Renal cortical epithelial cell (primary cell): ENCODE measurements around the gene PIPOX. TPM values are rescaled to one million over a fixed set of nuclear protein-coding genes. Genes with fewer than 3 reads are reported as not detected.
A peak's percentile ranks its signal among the peaks of the same experiment; 100 is the strongest.

Experiments
- DNase-seq: peaks from one replicate; pipeline ENCODE4 v3.0.0-alpha.2; 2011; ENCODE audit warnings: low read depth
- total RNA-seq: library from RNA; depleted of rRNA; stranded (reverse); fragments of >200 nt; gene quantifications from 2 replicates; pipeline ENCODE4 v1.2.3, GENCODE V29; 2014

Gene PIPOX
- total RNA-seq, 1 donor from 2014 or later, result 0.94 TPM

DNA sequence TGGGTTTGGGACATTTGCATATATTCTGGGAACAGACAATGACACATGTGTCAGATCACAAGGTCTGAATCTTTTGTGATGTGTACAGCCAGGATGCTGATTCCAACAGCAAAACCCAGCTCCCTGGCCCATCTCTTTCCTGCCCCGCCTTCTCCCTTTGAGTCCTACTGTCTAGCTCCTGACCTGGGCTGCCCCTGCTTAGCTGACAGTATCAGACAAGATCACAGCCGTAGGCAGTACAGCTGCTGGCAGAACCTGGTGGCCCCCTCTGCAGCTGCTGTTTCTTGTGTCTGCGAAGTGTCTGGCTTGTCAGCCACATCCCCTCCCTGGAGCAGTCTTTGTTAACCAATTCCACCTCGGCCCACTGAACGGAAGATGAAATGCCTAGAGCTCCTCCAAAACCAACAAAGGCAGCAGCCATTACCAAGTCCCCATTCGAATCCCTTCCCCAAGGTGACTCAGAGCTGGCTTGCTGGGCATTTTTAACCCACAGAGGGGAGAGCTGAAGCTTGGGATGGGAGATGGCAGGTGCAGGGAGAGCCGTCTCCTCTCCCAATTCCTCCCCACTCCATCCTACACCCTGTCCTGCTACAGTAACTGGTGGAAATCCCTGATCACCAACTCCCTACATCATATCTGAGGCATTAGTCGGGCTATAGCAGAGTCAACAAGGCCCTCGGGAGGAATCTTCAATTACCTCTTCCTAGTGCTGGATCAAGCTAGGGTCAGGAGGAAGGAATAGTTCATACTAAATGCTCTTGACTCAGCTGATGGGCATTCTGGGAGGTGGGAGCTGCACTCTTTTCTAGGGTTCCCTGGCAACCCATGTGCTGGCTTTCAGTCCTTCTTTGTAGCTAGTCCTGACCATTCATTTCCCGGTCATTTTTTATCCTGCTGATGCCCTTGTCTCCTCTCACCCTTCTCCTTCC lies 5.8 kb downstream of the PIPOX start:
- DNase-seq, result peak; percentile 32

DNA sequence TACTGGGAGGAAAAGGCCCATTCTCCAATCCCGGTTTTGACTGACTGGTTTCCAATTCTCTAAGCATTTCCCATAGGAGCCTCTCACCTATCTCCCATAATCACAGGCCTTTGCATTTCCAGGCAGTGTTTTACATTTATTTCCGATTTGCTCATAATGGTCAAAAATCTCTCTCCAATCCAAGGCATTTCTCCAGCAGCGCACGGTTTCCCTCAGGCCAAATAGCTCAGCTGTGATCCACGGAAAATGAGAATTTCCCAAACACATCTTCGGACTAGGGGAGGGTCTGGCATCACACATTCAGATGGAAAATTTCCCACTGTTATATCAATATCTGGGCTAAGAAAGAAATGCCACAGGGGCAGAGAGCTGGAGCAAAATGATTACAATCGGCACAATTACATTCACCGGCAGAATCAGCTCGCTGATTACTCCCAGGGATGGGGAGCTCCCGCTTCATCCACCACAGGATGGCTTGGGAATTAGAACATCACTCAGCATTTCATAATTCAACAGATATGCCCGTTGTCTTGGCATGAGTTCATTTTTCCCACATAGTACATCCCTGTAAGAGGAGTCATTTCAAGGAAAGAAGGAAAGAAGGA lies 6.7 kb downstream of the PIPOX start:
- no peak for DNase-seq

GRCh38 chr17:29050176-29050575 lies 7.2 kb downstream of the PIPOX start:
- no peak for DNase-seq

GRCh38 chr17:29051194-29051593 lies 8.3 kb downstream of the PIPOX start:
- no peak for DNase-seq

GRCh38 chr17:29051731-29052130 lies 8.8 kb downstream of the PIPOX start:
- DNase-seq, result no peak

DNA sequence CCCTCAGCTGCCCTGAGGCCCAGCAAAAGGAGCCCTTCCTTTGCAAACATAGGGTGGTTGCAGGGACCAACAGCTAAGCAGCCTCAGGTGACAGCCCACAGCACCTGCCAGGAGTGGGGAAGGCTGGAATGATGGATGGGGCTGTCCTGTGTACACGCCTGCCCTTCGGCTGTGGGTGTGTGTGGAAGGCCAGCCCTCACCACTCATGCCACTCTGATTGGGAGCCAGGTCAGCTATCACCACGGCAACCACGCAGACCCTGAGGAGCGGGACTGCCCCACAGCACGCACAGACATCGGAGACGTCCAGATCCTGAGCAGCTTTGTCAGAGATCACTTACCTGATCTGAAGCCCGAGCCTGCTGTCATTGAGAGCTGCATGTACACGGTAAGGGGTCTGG lies 11.9 kb downstream of the PIPOX start:
- no peak for DNase-seq

- DNase-seq, result no peak
Measured at GRCh38 chr17:29057361-29057760, 14.4 kb downstream of the PIPOX start.

DNA sequence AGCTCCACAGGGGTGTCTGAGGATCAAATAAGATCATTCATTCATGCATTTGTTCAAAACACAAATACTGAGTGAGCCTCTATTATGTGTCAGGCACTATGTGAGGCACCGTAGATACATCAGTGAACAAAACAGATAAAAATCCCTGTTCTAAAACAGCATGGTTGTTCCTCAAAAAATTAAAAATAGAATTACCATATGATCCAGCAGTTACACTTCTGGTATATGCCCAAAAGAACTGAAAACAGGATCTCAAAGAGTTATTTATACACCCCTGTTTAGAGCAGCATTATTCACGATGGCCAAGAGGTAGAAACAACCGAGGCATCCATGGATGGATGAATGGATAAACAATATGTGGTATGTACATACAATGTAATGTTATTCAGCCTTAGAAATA lies 15.4 kb downstream of the PIPOX start:
- no peak for DNase-seq

- peak; percentile 82 for DNase-seq
Measured at GRCh38 chr17:29059281-29059680, 16.3 kb downstream of the PIPOX start.

GRCh38 chr17:29060475-29060874 lies 17.5 kb downstream of the PIPOX start:
- no peak for DNase-seq

DNA sequence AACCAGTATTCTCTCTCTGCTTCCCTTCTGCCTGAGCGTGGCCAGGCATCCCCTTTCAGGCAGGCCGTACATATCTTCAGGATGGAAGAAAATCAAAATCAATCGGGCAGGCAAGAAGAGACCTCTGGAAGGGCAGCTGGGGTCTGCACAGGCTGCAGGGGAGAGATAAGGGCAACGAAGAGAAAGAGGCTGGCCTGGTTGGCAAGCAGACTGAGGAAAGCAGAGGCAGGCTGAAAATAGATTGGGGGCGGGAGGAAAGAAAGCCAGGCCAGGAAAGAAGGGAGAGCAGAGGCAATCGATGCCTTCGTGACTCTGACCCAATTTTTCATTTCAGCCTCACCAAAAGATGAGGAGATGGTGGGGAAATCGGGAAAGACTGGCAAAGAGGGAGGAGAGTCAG lies 18.1 kb downstream of the PIPOX start:
- DNase-seq, result no peak

- no peak for DNase-seq
Measured at GRCh38 chr17:29062215-29062614, 19.3 kb downstream of the PIPOX start.

DNA sequence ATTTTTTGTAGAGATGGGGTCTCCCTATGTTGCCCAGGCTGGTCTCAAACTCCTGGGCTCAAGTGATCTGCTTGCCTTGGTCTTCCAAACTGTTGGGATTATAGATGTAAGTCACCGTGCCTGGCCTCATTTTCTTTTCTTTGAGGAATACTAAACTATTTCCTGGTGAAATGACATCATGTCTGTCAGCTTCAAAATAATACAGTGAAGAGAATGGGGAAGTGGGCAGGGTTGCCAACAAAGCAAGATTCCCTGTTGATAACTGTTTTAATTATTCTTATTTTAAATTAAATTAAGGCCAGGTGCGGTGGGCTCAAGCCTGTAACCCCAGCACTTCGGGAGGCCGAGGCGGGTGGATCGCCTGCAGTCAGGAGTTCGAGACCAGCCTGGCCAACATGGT lies 21.1 kb downstream of the PIPOX start:
- no peak for DNase-seq

GRCh38 chr17:29066047-29066446 lies 23.1 kb downstream of the PIPOX start:
- no peak for DNase-seq

DNA sequence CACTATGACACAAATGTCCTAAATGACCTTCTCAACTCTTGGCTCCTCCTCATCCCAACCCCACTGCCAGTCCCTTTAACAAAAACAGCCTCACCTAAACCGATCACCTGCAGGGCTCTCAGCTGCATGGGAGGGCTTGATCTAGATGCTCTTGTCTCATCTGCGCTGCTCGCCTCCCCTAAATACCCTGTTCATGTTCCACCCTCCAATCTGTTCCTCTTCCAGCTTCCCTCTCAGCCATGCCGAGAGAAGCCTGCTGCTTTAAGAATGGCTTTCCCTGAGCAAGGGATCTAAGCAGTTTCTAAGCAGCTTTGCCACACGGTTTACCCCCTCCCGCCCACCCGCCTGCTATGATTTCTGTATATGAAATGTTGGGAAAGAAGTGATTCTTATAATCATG lies 23.7 kb downstream of the PIPOX start:
- DNase-seq, result no peak

DNA sequence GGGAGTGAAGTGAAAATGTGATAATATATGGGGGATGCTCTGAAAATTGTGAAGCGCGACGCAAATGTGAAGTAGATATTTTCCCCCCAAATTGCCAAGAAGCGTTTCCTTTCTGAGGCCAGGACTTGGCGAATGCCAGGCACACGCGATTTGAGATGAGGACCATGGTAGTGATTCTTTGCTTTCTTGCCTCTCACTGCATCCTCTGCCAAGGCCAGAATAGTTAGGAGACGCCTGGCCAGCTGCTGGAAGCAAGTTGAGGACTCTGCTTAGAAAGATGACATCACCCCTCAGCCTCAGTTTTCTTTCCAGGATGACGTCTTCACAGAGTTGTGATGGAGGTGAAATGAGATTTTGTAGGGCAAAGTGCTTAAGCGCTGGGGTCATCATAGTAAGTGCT lies 25.9 kb downstream of the PIPOX start:
- DNase-seq, result no peak

DNA sequence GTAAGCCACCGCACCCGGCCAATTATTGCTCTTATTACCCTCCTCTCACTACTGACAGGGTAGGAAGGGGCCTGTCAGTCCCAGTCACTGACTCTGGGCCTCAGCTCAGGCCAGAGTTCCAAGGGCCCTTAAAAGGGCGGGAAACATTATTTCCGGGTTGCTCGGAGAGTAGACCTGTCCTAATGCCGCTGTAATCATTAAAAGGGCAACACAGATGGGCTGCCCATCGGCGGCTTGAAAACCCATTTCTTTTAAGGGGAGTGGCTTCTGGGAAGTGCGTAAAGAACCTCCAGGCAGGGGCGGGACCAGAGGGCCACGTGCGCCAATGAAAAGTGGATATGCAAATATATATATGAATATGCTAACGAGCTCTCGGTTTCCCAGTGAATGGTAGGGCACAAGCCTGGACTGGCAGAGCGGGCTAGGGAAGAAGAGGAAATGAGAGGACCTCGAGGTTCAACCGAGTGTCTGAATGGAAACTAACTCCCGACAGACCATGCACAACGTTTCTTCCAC lies 26.6 kb downstream of the PIPOX start:
- DNase-seq, result peak; percentile 46

- DNase-seq, result no peak
Measured at GRCh38 chr17:29070308-29070707, 27.4 kb downstream of the PIPOX start.

DNA sequence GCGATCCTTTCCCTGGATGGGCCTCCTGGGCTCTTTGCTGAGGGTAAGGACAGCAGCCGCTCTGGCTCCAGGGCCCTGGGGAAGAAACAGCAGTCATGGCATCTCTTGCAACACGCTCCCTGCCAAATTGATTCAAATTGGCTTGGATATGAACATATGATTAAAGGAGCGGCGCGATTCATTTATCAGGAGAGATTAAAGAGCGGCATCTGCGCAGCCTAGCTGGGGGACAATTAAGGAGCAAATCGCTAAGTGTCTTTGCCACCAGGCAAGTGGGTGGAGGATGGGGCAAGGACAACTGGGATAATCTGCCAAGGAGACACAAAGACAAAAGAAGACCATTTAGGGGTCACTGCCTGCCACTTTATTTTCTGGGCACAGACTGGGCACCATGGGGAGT lies 27.8 kb downstream of the PIPOX start:
- no peak for DNase-seq

- no peak for DNase-seq
Measured at GRCh38 chr17:29071303-29071702, 28.4 kb downstream of the PIPOX start.

- DNase-seq, result no peak
Measured at GRCh38 chr17:29073045-29073444, 30.1 kb downstream of the PIPOX start.

- no peak for DNase-seq
Measured at GRCh38 chr17:29073520-29073919, 30.6 kb downstream of the PIPOX start.

GRCh38 chr17:29074488-29074887 lies 31.5 kb downstream of the PIPOX start:
- DNase-seq, result no peak
